Measurements from ENCODE around the gene AVPR1B.

The AVPR1B gene

DNA sequence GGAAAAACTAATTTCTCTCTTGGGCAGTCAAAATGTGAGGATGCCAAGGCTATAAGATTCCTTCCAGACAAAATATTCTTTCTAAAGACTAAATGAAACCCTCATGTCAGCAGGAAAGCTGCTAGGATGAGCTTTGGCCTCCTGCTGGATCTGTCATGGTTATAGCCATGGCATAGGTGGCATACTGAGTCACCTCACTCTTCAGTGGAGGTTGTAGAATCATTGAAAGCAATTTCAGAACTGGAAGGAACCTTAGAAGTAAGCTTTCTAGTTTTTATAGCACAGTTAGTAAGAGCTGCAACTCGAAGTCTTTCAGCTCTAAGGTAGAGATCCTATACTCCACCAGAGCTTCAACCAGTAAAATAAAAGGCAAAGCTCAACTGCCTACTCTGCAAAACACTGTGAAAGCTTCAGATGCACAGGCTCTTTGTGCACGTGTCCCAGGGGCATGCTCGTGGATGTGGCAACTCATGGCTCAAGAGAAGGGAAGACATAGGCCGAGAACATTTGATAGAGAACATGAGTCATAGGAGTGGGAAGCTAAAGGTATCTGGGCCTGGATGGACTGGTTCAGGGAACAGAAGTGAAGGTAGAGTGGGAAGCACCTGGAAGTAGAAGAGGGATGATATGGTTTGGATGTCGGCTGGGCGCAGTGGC is 5.8 kb downstream of the AVPR1B start:
- DNase-seq, result no peak

- no peak for DNase-seq
These were observed 6.4 kb downstream of the AVPR1B start for GRCh38 chr1:206110820-206111219.

- DNase-seq, result no peak
These were observed 7.0 kb downstream of the AVPR1B start for GRCh38 chr1:206110161-206110560.

DNA sequence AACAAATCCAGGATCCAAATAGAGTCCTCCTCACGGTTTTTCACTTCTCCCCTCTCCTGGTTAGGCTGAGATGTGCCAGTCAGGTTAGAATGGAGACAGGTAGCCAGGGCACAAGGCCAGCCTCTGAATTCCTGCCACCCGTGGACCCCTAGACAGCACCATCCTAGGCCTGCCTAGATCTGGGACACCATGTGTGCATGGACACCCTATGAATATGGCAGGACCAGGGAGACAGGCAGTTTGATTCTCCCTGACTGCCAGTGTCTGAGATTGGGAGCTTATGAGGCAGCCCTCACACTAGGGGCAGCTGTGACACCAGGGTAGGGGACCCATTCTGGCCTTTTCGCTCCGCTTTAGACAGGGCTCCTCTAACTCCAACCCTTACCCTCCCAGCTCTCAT is 7.5 kb downstream of the AVPR1B start:
- DNase-seq, result no peak

- DNase-seq, result no peak
These were observed 8.6 kb downstream of the AVPR1B start for GRCh38 chr1:206108635-206109034.

GRCh38 chr1:206107168-206107544 is 10.0 kb downstream of the AVPR1B start:
- DNase-seq, result no peak

DNA sequence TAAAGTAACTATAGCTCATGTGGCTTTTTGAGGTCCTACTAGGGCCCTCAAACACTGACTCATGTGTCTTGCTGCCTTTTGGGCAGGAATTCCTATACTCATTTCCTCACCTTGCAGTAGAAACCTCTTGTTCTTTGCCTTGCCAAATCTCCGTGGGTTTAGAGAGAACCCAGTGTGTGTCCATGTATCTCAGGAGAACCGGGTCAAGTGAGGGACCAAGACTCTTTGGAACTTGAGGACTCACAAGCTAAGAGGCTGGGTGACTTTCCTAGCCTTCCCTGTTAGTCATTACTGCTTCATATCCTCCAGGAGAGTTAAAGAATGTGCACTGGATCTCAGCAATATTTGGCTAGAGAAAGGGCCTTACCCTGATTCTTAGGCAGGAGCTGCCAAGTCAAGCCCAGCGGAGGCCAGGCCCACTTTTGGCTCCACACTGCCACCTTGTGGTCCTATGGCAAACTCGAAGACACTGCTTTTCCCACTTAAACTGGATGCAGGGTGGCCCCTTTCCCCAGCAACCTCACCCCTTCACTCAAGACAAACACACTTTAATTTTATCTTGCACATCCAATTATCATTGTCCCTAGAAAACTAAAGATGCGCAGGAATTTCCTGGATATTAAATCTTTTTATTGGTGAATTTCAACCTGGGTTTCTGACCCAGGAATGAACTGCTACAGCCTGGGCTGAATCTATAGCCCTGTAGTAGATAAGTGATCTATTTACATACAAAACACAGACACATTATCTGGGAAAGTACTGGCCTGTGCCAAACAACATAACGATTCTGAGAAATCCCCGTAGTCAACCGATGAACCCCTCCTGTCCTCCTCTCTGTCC is 10.6 kb downstream of the AVPR1B start:
- DNase-seq, result peak; percentile 43

GRCh38 chr1:206105464-206105995 is 11.7 kb downstream of the AVPR1B start:
- no peak for DNase-seq

- DNase-seq, result no peak
These were observed 13.2 kb downstream of the AVPR1B start for GRCh38 chr1:206103979-206104378.

DNA sequence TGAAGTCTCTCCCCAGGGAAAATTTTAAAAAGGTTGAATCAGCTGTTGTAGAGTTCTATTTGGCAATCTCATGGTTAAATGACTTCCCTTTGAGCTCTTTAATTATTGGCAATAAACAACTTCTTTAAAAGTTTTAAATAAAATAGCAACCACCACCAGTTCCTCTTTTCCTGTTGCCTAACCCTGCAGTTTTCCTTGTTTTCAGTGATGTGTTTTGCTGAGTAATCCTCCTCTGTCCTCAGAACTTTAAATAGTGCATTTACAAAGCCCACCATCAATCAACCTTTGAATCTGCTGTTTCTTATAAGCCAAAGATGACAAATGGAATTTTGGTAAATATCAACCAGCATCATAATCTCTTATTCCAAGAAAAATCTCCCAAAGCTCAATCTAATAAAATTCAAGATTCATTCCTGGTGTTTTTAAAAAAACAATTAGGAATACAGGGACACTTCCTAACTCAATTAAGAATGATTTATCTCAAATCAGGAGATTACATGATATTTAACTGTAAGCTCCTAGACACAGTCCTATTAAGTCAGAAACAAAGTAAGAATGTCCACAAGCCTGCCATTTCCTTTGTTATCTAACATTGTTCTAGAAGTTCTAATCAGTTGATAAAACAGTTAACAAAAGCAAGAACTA is 14.8 kb downstream of the AVPR1B start:
- no peak for DNase-seq

GRCh38 chr1:206101351-206102045 is 15.7 kb downstream of the AVPR1B start:
- DNase-seq, result no peak

DNA sequence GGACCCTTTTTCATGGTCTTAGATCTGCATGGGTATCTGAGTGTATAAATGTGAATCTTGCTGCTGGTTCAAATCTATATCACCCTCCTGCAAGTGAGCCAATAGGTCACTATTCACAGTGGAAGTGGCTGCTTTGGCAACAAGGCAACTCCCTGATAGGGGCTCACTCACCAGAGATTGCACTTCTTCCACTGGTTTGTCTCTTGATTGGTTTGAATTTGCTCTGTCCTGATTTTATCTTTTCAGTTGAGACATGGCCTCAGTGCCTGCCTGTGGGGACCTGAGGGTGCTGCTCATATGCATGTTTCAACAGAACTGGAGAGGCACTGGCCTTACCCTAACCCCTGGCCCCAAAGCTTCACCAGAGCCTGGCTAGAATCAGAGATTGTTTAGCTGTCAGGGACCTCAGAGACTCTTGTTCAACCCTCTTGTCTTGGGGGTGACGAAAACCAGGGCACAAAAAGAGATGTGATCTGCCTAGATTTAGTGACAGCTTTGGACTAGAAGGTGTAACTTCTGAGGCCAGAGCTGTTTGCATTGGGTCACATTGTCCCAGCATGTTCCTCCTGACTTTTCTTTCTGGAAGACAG is 16.9 kb downstream of the AVPR1B start:
- no peak for DNase-seq

DNA sequence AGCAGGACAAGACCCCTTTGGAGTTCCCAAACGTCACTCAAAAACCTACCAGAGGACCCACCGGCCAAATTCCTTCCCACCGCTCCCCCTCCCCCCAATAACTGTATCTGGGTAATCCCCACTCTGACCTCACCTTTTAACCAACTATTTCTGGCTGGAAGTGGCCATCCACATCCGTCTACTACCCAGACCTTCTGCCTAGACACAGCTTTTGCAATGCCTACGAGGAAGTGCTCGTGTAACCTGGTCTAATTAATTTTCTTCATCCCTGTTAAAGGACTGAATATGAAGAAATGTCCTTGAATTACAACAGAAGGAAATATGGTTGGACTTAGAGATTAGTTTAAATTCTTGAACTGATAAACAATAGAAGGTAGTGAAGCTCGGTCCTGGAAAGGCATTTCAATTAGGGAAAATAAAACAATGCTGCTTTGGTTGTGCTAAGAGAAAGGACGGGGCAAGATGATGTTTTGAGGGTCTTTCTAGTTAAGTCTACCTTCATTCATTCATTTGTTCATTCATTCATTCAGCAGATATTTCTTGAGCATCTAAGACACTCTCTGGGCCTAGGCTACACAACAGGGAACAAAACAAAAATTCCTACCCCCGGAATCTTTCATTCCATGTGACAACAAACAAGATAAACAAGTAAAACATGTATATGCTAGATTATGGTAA is 18.8 kb downstream of the AVPR1B start:
- DNase-seq, result no peak

DNA sequence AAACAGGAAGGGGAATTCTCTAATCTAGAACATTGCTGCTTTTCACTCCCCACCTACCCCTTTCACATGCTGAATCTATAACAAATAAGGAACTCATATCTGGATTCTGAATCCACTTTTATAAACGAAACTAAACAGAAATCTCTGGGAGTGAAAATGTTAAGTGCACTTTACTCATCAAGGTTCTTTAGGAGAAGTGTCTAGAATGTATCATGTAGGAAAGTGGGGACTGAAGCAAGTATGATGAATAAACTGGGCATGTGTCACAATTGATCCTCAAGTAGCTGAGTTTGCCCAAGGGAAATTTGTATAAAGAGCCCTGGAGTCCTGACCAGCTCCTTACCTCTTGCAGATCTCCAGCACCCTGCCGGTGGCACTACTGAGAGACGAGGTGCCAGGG is 19.8 kb downstream of the AVPR1B start:
- no peak for DNase-seq

GRCh38 chr1:206094024-206094423 is 23.2 kb downstream of the AVPR1B start:
- peak; percentile 66 for DNase-seq

DNA sequence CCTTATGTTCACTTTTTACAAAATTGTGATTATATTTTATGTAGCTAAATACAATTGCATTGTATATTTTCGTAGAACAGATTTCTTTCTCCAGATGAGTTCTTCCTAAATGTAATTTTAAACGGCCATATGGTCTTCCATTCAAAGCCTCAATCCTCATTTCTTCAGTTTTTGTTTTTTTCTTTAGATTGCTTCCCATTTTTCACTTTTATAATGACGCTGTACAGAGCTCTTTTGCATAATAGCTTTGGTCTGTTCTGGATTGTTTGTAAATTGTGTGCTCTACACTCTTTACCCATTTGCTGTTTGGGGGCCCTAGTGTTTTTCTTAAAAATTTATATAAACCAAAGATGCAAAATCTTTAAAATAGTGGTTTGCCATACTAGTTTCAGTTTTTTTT is 27.8 kb downstream of the AVPR1B start:
- DNase-seq, result no peak

DNA sequence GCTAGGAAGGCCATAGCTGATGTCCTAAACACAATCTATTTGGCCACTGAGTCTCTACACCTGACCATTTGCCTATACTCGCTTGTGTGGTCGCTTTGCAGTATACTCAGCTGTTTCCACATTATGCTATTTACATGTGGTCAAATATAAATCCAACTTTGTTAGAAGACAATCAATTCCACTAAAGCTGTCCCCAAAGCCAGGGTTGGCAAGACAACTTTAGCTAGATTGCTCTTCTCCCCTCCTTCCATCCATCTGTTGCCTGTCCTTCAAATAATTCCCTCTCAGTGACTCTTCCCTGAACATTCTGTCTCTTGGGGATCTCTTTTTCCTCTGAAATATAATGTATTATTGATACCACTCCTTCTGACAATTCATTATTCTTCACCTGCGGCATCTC is 30.1 kb downstream of the AVPR1B start:
- no peak for DNase-seq

GRCh38 chr1:206083750-206084149 is 33.4 kb downstream of the AVPR1B start:
- no peak for DNase-seq

GRCh38 chr1:206082831-206083695 is 34.1 kb downstream of the AVPR1B start:
- no peak for DNase-seq

- DNase-seq, result no peak
These were observed 35.3 kb downstream of the AVPR1B start for GRCh38 chr1:206081856-206082255.
